HG03060 (cell line): ENCODE data around the gene CHRND.

Experiments used
- ATAC-seq: cut with Tn5 transposase; IDR thresholded peaks from one replicate; pipeline ENCODE4 v1.9.1; 2021; ENCODE audit warnings: low read depth, moderate number of reproducible peaks; ENCODE audit not compliant: unreplicated experiment

Gene CHRND

DNA sequence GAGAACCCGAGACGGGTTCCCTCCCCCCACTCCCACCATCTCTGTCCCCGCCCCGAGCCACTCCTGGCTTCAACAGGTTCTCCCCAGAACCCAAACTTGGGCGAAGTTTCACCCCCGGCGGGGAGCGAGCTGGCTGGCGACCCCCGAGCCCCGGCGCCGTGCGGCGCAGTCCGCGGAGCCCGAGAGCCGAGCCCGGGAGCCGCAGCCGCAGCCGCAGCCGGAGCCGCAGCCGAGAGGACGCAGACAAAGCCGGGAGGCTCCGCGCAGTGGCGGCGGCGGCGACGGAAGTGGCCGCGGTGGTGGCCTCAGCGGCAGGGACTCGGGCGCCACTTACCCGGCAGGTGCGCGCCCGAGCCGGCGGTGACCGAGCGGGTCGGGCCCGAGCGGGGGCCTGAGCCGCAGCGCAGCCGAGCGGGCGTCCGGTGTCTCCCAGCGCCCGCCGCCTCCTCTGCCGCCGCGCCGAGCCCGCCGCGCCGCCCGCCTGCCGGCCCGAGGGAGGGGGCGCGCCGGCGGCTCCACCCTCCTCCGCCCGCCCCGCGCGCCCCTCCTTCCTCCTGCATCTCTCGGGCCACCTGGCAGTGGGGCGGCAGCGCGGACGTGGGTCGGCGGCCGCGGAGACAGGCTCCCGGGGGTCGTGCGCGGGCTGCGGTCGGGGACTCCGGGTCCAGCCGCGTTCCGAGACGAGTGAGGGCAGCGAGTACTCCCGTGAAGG lies 38.4 kb upstream of the CHRND start, which contains the start of gene ECEL1:
ECEL1 (minus strand) TSS at position 450 of the 712 bp plus-strand sequence. CDS start 1,181 bp downstream, outside the sequence.
- no peak for ATAC-seq

DNA sequence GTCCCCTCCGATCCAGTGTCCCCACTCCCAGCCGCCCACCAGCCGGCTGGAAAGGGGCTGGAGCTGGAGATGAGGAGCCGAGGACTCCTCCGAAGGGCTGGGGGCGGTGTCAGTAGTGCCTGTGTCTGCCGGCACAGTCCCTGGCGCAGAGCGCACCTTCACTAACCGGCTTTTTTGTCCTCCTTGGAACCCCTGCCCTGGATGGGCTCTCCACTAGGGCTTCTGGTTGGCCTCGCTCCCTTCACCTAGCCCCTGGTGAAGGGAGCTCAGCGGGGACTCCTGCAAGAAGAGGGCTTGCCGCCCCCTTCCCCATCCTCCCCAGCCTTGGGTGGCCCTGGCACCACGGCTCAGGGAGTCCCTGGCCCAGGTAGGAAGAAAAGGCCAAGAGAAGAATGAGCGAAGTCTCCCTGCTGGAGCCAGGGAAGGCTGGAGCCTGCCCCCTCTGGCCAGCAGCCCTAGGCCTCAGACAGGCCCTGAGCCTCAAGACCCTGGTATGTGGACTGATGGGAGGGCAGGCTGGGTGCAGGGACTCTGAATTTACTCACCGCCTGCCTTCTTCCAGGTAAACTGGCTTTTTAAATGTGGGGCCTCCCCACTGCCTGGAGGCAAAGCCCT lies 37.8 kb upstream of the CHRND start:
- no peak for ATAC-seq

DNA sequence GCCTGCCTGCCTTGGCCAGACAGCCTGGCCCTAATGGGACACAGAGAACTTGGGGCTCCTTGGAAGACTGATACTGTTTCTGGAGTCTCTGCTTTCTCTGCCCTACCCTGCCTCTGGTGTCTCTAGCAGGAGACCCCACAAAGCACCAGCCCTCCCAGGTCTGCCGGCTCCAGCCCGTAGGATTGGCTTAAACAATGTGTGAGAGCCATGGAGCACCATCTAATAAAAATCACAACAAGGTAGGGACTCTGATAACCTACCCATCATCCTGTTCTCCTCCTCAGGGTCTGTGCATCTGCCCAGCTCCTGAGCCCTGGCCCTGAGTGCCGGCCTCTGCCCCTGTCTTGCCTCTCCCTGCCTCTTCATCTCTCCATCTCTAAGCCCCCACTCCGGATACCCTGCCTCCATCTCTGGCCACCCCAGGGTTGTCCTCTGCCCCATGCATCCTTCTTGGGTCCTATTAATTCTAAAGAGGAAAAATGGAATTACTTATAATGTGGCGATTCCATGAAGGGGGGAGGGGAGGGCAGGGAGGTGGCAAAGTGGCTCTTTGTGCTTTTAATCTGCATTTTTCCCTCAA lies 37.1 kb upstream of the CHRND start:
- ATAC-seq = no peak

DNA sequence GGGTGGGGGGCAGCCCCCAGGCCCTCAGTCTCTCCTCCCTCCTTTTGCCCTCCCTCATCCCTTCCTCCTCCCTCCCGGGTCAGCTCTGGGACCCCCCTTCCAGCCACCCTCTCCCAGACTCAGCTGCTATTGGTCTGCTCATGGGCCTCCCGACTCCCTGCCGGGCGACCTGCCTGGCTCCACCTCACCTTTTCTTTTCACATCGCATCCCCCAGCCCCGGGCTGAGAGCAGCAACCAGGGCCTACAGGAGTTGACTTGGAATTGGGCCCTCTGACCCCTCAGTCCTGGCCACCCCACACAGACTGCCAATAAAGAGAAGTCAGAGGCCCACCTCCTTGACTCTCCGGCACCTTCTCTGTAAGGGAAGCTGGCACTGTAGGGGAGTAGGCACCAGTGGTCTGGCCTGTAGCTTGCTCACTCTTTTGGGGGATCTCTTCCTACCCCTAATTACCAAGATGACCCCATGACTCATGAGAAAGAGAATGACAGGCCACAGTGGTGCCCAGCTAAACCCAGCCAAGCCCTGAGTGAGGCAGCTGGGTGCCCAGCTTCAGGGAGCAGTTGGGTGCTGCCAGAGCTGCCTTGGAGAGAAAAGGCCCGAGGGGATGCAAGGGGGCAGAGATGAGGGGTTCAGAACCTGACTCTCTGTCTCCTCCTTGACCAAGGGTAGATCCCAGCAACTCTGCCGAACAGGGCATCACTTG lies 36.3 kb upstream of the CHRND start:
- ATAC-seq = no peak

DNA sequence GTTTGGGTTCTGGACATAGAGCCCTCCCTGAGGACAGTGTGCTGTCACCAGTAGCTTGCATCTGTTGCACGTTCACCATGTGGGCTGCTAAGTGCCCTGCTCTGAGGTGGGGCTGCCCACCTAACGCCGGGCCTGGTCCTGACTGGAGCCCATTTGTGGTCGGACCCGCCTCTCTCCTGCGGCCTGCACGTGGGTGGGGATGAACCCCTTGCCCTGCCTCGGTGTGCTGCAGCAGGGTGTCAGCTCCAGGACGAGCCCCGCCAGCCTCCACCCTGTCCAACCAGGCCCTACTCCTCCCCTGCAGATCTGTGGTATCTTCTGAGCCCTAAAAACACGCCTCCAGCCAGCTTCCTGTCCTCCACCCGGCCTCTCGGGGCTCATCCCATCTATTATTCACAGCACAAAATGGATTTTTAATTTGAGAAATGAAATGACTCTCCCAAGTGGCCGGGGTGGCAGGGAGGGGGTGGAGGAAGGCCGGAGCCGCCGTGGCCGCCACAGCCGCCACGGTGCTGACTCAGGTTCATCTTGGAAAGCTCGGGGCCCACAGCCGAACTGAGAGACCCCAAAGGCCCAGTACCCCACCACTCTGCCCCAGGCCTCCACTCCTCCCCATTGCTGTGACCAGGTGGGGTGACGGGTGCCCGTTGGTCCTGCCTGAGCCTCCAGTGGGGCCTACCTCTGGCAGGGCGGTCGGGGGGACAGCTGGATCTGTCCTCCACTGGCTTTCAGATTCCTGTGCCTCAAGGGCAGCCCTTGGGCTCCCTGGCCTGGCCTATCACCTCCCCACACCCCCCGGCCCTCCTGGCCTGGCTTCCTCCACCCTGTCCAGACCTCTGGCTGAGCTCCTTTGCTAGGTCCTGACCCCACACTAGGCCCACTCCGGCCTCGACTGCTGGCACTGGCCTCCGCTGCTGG lies 35.5 kb upstream of the CHRND start:
- ATAC-seq = no peak

DNA sequence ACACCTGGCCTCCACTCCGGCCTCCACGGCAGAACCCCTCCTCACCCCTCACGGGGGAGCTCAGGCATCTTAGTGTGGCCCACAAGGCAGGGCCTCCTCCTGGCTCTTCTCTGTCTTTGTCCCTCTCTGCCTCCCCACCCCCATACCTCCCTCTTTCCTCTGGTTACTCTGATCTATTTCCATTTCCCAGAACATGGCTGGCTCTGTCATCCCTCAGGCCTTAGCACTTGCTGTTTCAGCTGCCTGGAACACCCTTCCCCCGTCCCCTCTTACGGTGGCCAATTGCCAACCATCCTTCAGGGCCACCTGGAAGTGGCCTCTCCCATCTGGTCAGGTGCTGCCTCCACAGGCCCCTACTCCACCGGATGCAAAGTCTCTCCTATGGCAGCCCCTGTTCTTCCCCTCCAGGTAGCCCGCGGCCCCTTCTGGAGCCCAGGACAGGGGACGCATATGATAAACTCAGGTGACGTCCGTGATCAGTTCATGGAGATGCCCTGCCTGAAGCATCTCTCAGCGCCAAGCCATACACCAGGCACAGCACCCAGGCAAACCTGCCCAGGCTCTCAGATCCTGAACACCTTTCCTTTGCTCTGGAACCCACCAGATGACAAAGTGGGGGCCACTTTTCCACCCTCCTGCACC lies 34.7 kb upstream of the CHRND start:
- ATAC-seq = no peak

DNA sequence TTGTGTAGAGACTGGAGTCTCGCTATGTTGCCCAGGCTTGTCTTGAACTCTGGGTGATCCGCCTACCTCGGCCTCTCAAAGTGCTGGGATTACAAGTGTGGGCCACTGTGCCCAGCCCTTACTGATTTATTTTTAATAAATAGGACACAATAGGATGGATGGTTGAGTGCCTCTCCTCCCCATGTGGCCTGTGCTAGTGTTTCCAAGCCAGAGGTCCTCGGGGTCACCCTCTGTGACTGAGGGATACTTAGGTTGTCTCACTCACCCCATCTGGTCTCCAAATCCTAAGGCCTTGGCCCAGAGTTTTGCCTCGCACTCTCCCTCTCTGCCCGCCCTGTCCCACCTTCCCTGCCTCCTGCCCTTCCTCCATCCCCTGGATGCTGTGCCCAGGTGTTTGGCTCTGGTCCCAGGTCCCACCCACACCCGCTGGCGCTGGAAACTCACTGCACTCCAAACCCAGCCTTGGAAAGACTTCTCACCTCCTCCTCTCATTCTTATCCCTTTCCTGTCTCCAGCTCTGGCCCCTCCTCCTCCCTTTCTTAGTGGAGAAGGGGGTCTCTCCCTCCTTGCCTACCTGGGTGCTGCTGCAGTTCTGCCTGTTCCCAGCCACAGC lies 33.6 kb upstream of the CHRND start:
- no peak for ATAC-seq

DNA sequence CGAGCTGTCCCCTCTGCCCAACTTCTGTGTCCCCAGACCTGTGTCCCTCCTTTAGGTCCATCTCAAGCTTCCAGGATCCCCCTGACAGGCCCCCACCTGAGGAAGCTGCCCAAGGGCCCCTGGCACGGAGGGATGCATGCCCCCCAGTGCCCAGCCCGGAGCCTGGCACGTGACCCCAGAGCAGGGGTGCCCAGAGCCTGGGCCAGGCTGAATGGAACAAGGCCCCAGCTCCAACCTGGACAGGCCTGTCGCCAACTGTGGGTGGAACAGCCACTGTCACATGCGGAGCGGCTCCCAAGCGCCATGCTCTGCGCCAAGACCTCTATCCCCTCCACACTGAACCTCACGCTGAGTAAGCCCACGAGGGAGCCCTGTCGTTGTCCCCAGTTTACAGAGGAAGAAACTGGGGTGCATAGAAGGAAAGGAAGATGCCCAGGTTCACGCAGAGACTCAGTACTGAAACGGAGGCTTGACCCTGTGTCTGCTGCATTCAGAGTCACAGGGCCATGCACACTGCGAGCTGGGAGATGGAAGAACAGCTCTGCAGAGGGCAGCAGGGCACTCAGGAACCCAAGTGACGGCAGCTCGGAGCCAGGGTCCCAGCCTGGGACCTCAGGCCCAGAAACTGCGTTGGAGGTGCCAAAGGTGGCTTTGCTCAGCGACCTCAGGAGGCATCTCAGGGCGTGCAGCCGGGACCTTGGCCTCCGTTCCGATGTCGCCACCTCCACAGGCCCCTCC lies 32.8 kb upstream of the CHRND start:
- ATAC-seq = no peak

DNA sequence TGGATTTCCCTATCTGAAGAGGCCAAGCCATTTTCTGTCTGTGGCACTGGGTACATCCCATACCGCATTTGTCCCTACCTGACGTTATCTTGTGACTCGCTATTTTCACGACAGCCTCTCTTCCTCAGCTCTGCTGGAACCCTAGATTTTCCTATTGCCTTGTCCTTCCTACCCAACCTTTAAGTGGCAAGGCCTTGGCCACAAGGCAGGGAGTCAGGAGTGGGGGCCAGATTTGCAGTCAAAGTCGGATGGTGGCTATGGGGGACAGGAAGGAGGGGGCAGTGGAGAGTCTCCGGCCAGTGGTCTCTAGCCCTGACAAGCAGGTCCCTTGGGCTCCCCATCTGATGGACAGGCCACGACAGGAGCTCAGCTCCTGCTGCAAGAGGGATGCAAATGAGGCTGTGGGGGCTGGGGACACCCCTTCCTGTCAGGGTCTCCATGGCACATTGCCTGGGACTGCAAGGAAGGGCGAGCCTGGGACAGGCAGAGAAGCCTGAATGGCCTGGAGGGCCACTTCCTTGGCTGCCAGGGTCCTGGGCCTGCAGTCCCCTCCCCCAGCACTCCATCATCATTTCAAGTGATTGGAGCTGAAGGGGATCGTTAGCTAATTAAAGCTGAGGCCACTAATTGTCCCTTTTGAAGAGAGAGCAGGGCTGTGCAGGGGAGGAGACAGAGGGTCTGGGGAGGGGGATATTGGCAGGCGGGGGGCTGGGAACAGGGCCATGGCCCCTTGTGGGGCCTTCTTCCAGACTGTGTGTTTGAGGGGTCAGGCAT lies 32.1 kb upstream of the CHRND start:
- no peak for ATAC-seq

DNA sequence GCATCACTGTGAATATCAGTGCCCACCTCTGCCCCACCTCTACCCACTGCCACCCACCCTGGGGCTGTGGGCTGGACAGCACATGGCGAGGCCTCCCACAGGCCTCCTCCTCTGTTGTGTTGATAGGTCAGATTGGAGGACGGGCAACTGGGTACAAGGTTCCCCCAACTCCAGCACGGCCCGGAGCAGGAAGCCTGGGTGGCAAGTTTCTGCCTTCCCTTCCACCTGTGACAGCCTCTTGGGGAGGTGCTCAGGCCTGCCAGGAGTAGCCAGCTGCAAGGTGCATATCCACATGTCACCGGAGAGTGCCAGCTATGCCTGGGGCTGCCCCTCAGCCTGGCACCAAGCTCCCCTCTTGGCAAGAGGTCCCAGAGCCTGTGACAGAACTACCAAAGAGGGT lies 31.4 kb upstream of the CHRND start:
- ATAC-seq = no peak

DNA sequence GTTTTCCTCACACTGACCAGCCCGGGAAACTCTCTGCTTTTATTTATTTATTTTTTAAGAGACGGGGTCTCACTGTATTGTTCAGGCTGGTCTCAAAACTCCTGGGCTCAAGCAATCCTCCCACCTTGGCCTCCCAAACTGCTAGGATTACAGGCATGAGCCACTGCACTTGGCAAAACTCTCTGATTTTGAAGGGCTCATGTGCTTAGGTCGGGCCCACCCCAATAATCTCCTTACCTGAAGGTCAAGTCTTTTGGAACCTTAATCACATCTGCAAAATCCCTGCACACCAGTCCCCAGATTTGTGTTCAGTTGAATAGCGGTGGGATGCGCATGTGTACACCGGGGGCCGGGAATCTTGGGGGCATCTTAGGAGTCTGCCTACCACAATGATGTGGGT lies 30.7 kb upstream of the CHRND start:
- ATAC-seq = no peak

DNA sequence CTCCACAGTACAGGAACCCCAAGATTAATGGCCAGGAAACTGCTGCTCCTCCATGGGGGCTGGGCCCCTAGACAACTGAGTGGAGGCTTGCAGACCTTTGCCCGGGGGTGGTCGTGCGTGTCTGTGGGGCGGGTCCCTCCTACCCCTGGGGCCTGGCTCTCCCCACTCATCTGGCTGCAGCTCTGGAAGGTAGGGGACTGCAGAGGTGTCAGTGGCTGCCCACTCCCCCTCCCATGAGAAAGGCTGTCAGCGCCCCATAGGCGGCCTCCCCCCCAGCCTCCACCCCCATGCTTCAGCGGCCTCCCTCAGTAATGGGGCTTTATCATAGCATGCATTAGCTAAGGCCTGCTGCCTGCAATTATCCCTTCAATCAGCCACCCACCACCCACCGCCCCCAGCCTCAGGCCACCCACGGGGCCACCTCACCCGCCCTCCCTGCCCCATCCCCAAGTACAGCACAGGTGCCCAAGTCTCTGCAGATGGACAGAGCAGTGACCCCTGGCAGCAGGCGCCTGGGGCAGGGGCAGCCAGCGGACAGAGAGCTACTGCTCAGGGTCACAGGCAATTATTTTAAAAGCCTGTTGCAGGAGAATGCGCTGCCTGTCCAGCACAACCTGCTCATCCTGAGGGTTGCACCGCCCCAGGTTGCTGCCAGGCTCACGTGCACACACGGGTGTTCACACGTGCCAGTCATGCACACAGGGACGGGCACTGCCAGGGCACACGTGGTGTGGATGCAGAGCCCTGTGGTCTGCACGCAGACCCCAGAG lies 29.3 kb upstream of the CHRND start:
- ATAC-seq = no peak

DNA sequence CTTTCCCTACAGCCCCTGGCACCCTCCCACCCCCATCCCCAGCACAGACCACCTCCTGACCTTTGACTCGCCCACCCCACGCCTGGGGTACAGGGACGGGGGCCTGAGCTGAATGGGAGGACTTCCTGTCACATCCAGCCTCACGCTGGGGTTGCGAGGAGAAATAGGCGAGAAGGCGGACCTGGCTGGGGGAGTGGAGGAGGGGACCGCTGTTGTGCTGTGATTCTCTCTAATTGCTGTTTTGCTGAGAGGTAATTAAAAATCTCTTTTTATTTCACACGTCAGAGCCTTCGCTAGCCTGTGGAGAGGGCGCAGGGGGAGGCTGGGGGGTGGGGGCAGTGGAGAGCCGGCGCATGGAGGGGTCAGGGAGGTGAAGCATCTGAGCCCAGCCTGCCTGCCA lies 28.6 kb upstream of the CHRND start:
- ATAC-seq = no peak

DNA sequence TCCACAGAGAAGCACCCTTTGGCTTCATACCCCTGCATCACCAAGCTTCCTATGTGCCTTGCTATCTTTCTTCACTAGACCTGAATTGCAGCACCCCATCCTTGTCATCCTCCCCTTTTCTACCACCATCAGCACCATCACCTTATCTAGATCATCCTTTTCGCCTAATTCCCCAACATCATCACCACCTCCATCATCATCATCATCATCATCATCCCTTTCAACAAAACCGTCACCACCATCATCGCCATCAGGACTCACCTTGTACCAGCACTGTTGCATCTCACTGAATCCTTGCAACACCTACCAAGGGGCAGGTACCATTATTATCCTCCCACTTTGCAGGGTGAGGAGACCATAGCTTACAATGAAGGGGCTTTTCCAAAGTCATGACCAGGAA lies 27.5 kb upstream of the CHRND start:
- no peak for ATAC-seq

DNA sequence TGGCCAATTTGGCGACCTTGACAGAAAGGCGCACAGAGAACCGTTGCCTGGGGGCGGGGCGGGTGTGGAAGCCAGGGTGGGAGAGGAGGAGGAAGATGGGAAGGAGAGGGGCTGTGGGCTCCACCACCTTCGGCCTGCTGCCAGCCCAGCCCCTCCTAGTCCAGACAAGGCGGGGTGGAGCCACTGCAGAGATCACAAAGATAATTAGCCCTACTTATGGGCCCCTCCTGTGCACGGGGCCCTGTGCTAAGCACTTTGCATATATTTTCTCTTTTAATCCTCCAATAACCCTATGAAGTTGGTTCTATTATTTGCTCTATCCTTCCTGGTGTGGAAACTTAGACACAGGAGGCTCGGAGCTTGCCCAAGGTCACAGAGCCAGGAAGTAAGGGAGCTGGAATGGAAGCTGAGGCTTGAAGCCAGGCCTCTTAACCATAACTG lies 24.6 kb upstream of the CHRND start:
- no peak for ATAC-seq

DNA sequence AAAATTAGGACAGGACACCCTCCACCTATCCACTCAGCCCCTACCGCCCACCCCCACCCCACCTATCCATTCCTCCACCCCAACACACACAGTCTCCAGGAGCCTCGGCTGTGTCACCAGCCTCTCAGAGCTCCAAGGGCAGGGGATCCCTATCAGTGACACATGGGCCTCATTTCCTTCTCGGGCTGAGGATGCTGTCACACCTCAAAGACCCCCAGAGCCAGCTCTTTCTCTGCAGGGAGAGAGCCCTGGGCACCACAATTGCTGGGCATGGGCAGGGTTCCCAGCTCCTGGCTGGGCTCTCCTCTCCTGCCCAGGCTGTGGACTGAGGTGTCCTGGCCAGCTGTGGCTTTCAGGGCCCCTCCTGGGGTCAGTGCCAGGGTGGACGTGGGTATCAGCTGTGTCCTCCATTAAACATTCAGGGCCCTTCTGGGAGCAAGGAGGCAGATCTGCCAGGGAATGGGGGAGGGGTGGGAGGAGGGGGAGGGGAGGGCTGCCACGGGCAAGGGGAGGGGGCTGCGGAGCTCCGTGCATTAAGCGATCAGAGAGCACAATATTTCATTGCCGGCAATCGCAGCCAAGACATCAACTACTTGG lies 24.1 kb upstream of the CHRND start:
- no peak for ATAC-seq

DNA sequence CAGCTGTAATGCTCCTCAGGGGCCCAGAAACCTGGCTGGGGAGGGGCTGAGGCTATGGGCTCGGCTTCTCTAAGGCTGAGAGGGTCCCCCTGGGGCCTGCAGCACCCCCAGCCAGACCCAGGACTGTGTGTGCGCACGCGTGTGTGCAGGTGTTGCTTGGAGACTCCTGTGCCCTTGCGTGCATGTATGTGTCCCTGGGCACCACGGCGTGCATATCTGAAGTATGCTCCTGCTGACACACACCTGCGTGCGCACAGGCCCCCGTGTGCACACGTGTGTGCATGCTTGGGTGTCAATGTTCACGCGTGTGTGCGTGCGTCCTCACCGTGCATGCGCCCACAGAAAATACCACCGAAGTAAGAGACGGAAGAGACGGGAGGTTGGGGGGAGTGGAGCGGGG lies 23.4 kb upstream of the CHRND start:
- ATAC-seq = no peak
